ENCODE data around the gene AKAP12.

GRCh38 chr6:151320140-151320539 lies 80.4 kb downstream of the AKAP12 start:
- TF ChIP-seq CTCF (IDR thresholded peaks at IDR 0.05) (no peak), EZH2 (IDR thresholded peaks at IDR 0.05; ENCODE audit: borderline replicate concordance, insufficient read depth, low read depth, low read length, poor library complexity, severe bottlenecking) (no peak)

Measured in B cell (primary cell).